ENCODE measurements around the gene HIP1R. TPM values are rescaled to one million over a fixed set of nuclear protein-coding genes. Genes with fewer than 3 reads are reported as not detected.
A peak's percentile ranks its signal among the peaks of the same experiment; 100 is the strongest.

The HIP1R gene
- total RNA-seq, 2 experiments from 2014 or later: 17.1 to 20.9 TPM

GRCh38 chr12:122834104-122834920, 945 bp upstream of the HIP1R start:
- CTCF ChIA-PET: interaction anchor here (0.7 to 4.9 kb wide), 4 partner anchors 31 to 634 kb away, joined by 3 to 20 read pairs (median 4); no protein-coding TSS in a partner anchor
- POLR2A ChIA-PET: interaction anchor here (0.5 to 0.7 kb wide), 3 partner anchors 11 to 424 kb away, joined by 3 to 4 read pairs (median 3); no protein-coding TSS in a partner anchor
- H3K27me3 Mint-ChIP-seq: peaks cover 3% of the 10 kb centered on the region

GRCh38 chr12:122835750-122836026, 431 bp downstream of the HIP1R start:
- Mint-ChIP-seq H3K27ac (no peak overlapping the region), H3K27me3 (peaks cover 3% of the 10 kb centered on the region), H3K36me3 (ENCODE audit: low read depth) (peaks cover 2% of the 10 kb centered on the region), H3K4me1 (peaks cover 36% of the 10 kb centered on the region), H3K9me3 (ENCODE audit: low read depth) (no peaks in the 10 kb centered on the region), H3K4me3 (peak overlapping the region; percentile 90)
- DNase-seq: peak; percentile 49
- POLR2A ChIA-PET: no interaction called here
- ATAC-seq: peak; percentile 45
- CTCF ChIA-PET: interaction anchor here (4.9 kb wide), 1 partner anchor 42 kb away, joined by 20 read pairs; no protein-coding TSS in a partner anchor
- intact Hi-C loops (cut with DNase I, micrococcal nuclease): loop anchor here in 1 of 2 experiments (1.0 to 5.0 kb wide), 6 partner anchors 40 to 608 kb away; partner anchors contain the start of genes ABCB9 and DIABLO

More at GRCh38 chr12:122834104-122834920, 945 bp upstream of the HIP1R start:
- ATAC-seq (peak; percentile 8), DNase-seq (peak; percentile 48)
- peak overlapping the region; percentile 75 for H3K4me3 Mint-ChIP-seq
- intact Hi-C loops (cut with DNase I, micrococcal nuclease): loop anchor here (2.0 to 5.0 kb wide), 2 partner anchors 42 kb away; no protein-coding TSS in a partner anchor
- no peaks in the 10 kb centered on the region for H3K9me3 Mint-ChIP-seq (ENCODE audit: low read depth)
- peak overlapping the region; percentile 74 for H3K27ac Mint-ChIP-seq
- peaks cover 2% of the 10 kb centered on the region for H3K36me3 Mint-ChIP-seq (ENCODE audit: low read depth)
- H3K4me1 Mint-ChIP-seq: peaks cover 31% of the 10 kb centered on the region

GRCh38 chr12:122836027-122836921, 1.0 kb downstream of the HIP1R start:
- peak; percentile 68 for DNase-seq
- ATAC-seq: peak; percentile 78
- peak overlapping the region; percentile 90 for H3K4me3 Mint-ChIP-seq
- intact Hi-C loops (cut with DNase I, micrococcal nuclease): loop anchor here in 1 of 2 experiments (2.0 to 5.0 kb wide), 2 partner anchors 59 to 609 kb away; partner anchors contain the start of gene DIABLO
- H3K27me3 Mint-ChIP-seq: peaks cover 3% of the 10 kb centered on the region
- peaks cover 36% of the 10 kb centered on the region for H3K4me1 Mint-ChIP-seq
- peaks cover 2% of the 10 kb centered on the region for H3K36me3 Mint-ChIP-seq (ENCODE audit: low read depth)
- ChIA-PET CTCF (interaction anchor here (0.6 to 4.9 kb wide), 3 partner anchors 43 to 253 kb away, joined by 3 to 20 read pairs (median 3); no protein-coding TSS in a partner anchor), POLR2A (interaction anchor here (0.8 to 1.0 kb wide), 2 partner anchors 8 to 20 kb away, joined by 3 to 4 read pairs; no protein-coding TSS in a partner anchor)
- H3K9me3 Mint-ChIP-seq (ENCODE audit: low read depth): no peaks in the 10 kb centered on the region
- peak overlapping the region; percentile 88 for H3K27ac Mint-ChIP-seq

GRCh38 chr12:122837306-122838265, 2.3 kb downstream of the HIP1R start:
- H3K27ac Mint-ChIP-seq: no peak overlapping the region
- peak overlapping the region; percentile 90 for H3K4me3 Mint-ChIP-seq
- POLR2A ChIA-PET: no interaction called here
- intact Hi-C loops (cut with DNase I, micrococcal nuclease): loop anchor here in 1 of 2 experiments (2.0 to 5.0 kb wide), 2 partner anchors 57 to 610 kb away; partner anchors contain the start of gene DIABLO
- ATAC-seq (no peak), DNase-seq (no peak)
- H3K4me1 Mint-ChIP-seq: peaks cover 36% of the 10 kb centered on the region
- peaks cover 2% of the 10 kb centered on the region for H3K36me3 Mint-ChIP-seq (ENCODE audit: low read depth)
- H3K9me3 Mint-ChIP-seq (ENCODE audit: low read depth): no peaks in the 10 kb centered on the region
- H3K27me3 Mint-ChIP-seq: peaks cover 3% of the 10 kb centered on the region
- CTCF ChIA-PET: no interaction called here

GRCh38 chr12:122838841-122839240, 3.6 kb downstream of the HIP1R start:
- CTCF ChIA-PET: no interaction called here
- no peak for ATAC-seq
- Mint-ChIP-seq H3K27ac (no peak overlapping the region), H3K36me3 (ENCODE audit: low read depth) (peaks cover 2% of the 10 kb centered on the region), H3K4me1 (peaks cover 34% of the 10 kb centered on the region), H3K9me3 (ENCODE audit: low read depth) (no peaks in the 10 kb centered on the region), H3K4me3 (no peak overlapping the region), H3K27me3 (no peaks in the 10 kb centered on the region)
- POLR2A ChIA-PET: no interaction called here
- intact Hi-C loops (cut with DNase I, micrococcal nuclease): loop anchor here in 1 of 2 experiments (5.0 kb wide), 1 partner anchor 612 kb away; the partner anchor contains the start of gene DIABLO
- DNase-seq: no peak

- ATAC-seq (no peak), DNase-seq (no peak)
- peaks cover 2% of the 10 kb centered on the region for H3K36me3 Mint-ChIP-seq (ENCODE audit: low read depth)
- POLR2A ChIA-PET: interaction anchor here (0.5 kb wide), 1 partner anchor 193 kb away, joined by 3 read pairs; no protein-coding TSS in a partner anchor
- no peak overlapping the region for H3K27ac Mint-ChIP-seq
- no peaks in the 10 kb centered on the region for H3K27me3 Mint-ChIP-seq
- intact Hi-C loops (cut with DNase I, micrococcal nuclease): loop anchor here in 1 of 2 experiments (5.0 kb wide), 1 partner anchor 613 kb away; the partner anchor contains the start of gene DIABLO
- no peaks in the 10 kb centered on the region for H3K9me3 Mint-ChIP-seq (ENCODE audit: low read depth)
- H3K4me1 Mint-ChIP-seq: peaks cover 24% of the 10 kb centered on the region
- CTCF ChIA-PET: interaction anchor here (0.6 to 1.9 kb wide), 4 partner anchors 14 to 46 kb away, joined by 3 to 6 read pairs (median 4); no protein-coding TSS in a partner anchor
- H3K4me3 Mint-ChIP-seq: no peak overlapping the region
Measured at GRCh38 chr12:122839907-122840554, 4.8 kb downstream of the HIP1R start.

GRCh38 chr12:122840580-122841513, 5.6 kb downstream of the HIP1R start:
- Mint-ChIP-seq H3K36me3 (ENCODE audit: low read depth) (peaks cover 2% of the 10 kb centered on the region), H3K9me3 (ENCODE audit: low read depth) (no peaks in the 10 kb centered on the region), H3K27ac (no peak overlapping the region), H3K4me3 (no peak overlapping the region), H3K27me3 (no peaks in the 10 kb centered on the region), H3K4me1 (peaks cover 24% of the 10 kb centered on the region)
- POLR2A ChIA-PET: no interaction called here
- no peak for DNase-seq
- intact Hi-C loops (cut with DNase I, micrococcal nuclease): no loop called here
- CTCF ChIA-PET: interaction anchor here (0.6 to 1.9 kb wide), 4 partner anchors 14 to 47 kb away, joined by 3 to 6 read pairs (median 4); no protein-coding TSS in a partner anchor
- ATAC-seq: no peak

- POLR2A ChIA-PET: no interaction called here
Measured at GRCh38 chr12:122841544-122842321, 6.5 kb downstream of the HIP1R start.

More at GRCh38 chr12:122841544-122842321, 6.5 kb downstream of the HIP1R start:
- intact Hi-C loops (cut with DNase I, micrococcal nuclease): no loop called here
- peaks cover 19% of the 10 kb centered on the region for H3K4me1 Mint-ChIP-seq
- no peaks in the 10 kb centered on the region for H3K36me3 Mint-ChIP-seq (ENCODE audit: low read depth)
- CTCF ChIA-PET: interaction anchor here (0.6 to 1.9 kb wide), 6 partner anchors 9 to 203 kb away, joined by 3 to 6 read pairs (median 4); no protein-coding TSS in a partner anchor
- H3K9me3 Mint-ChIP-seq (ENCODE audit: low read depth): no peaks in the 10 kb centered on the region
- H3K4me3 Mint-ChIP-seq: no peak overlapping the region
- H3K27ac Mint-ChIP-seq: no peak overlapping the region
- H3K27me3 Mint-ChIP-seq: no peaks in the 10 kb centered on the region
- peak; percentile 23 for ATAC-seq
- no peak for DNase-seq
